GM18498 (cell line): ENCODE measurements around the gene PTEN.
A peak's percentile ranks its signal among the peaks of the same experiment; 100 is the strongest.
"Not testable (repeated sequence)": the region's sequence is repeated elsewhere in the genome, so short reads cannot be mapped to it uniquely, and the experiment has no call there.

ENCODE experiments used
- ATAC-seq: cut with Tn5 transposase; IDR thresholded peaks from one replicate; pipeline ENCODE4 v1.9.1; 2021; ENCODE audit warnings: mild to moderate bottlenecking, moderate library complexity; ENCODE audit not compliant: unreplicated experiment

PTEN gene

DNA sequence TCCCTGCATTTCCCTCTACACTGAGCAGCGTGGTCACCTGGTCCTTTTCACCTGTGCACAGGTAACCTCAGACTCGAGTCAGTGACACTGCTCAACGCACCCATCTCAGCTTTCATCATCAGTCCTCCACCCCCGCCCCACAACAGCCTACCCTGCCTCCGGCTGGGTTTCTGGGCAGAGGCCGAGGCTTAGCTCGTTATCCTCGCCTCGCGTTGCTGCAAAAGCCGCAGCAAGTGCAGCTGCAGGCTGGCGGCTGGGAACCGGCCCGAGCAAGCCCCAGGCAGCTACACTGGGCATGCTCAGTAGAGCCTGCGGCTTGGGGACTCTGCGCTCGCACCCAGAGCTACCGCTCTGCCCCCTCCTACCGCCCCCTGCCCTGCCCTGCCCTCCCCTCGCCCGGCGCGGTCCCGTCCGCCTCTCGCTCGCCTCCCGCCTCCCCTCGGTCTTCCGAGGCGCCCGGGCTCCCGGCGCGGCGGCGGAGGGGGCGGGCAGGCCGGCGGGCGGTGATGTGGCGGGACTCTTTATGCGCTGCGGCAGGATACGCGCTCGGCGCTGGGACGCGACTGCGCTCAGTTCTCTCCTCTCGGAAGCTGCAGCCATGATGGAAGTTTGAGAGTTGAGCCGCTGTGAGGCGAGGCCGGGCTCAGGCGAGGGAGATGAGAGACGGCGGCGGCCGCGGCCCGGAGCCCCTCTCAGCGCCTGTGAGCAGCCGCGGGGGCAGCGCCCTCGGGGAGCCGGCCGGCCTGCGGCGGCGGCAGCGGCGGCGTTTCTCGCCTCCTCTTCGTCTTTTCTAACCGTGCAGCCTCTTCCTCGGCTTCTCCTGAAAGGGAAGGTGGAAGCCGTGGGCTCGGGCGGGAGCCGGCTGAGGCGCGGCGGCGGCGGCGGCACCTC is at the start of gene PTEN, which contains the start of gene KLLN:
PTEN (plus strand) TSS at position 573 of the 891 bp plus-strand sequence. CDS start 845 bp downstream, outside the sequence.
KLLN (minus strand) TSS at position 481 of the 891 bp plus-strand sequence. CDS start 1,046 bp downstream, outside the sequence.
- peak; percentile 43 for ATAC-seq

DNA sequence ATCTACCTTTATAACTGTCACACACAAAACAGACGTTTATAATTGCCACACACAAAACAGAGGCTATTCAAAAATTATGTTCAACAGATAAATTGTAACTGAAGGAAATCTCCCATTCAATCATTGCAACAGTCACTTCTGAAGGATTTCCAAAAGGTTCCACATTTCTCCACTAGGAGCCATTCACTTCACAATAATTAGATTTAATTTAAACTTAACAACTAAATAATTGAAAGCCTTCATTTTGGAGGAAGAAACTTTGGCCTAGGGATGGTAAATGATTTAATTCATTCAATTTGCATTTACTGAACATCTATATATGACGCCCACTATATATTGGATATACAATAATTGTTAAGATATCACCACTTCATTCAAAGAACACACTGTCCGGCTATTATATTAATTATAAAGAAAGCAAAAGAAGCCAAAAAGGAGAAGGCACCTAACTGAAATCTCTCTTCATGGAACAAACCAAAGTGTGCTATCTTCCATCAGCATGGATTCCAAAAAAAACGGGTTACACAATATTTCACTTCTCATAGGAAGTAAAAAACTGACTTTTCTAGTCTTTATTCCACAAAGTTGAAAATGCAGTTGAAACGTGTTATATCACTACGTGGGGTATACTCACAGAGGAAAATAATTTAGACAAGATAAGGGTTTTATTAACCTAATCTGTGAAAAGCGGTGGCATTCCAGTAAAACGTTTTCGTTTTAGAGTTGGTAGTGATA is 47.1 kb upstream of the PTEN start:
- no peak for ATAC-seq

DNA sequence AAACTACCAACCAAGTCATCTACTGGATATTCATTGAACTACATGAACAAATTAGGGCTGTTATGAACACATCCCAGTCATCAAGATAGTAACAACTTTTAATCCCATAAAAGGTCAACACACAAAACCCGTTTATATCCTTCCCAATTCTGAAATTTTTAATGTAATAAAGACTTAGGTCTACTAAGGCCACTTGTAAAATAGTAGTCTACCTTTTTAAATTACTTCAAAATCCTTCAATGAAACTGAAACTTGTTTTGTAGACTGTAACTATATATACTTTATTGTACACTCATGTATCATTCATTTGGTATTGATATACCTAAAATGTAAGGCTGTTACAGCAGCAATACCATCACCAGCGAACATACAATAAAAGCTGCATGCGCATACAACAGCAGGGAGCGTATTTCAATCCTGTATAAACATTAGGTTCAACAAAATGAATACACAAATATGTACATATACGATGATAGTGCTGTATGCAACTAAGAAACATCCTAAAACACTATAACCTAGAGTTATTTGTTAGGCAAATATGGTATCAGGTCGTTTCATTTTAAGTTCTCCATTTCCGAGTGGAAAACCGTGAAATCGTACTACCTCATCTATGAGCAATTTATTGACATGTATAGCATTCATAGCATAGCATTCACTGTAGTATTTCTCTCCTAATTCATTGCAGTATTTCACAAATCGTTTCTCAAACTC is 46.4 kb upstream of the PTEN start:
- no peak for ATAC-seq

DNA sequence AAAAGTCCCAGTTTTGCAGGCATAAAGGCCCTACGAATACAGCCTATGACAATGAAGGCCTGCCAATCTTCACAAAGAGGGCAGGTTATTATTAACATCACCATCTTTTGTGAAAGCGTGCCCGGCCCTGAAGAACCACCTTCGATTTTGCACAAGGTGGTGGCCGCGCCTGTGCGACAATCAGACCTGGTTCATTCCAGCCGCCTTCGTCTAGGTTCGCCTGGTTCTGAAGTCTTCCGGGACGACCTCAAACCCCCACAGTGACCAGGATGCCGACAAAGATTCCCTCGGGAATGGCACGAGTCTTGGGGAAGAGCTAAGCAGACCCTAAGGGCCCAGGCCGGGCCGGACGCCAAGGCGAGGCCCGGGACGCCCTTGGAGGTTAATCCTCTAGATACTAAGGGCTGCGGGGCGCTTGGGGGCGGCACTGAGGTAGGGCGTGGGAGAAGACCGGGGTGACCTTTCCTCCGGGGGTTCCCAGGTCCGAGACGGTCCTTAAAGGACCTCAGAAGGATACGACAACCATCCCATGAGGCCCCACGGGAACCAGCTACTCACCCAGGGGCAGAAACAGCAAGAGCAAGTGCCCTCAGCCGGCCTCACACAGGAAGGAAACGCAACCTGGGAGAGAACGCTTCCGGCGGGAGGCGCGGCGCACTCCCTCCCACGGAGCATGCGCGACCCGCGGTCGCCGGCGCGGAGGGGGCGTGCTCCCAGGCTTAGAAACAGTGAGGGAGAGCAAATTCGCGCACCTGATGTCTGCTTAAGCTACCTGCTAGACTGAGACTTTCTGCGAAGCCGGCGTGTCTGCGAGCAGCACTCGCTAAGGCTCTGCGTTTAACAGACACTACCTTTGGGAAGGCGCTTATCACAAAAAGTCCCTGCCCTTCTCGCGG is 45.6 kb upstream of the PTEN start, which contains the start of gene ATAD1:
ATAD1 (minus strand) TSS at position 618 of the 896 bp plus-strand sequence. CDS start 3,627 bp downstream, outside the sequence.
- ATAC-seq, result peak; percentile 78

DNA sequence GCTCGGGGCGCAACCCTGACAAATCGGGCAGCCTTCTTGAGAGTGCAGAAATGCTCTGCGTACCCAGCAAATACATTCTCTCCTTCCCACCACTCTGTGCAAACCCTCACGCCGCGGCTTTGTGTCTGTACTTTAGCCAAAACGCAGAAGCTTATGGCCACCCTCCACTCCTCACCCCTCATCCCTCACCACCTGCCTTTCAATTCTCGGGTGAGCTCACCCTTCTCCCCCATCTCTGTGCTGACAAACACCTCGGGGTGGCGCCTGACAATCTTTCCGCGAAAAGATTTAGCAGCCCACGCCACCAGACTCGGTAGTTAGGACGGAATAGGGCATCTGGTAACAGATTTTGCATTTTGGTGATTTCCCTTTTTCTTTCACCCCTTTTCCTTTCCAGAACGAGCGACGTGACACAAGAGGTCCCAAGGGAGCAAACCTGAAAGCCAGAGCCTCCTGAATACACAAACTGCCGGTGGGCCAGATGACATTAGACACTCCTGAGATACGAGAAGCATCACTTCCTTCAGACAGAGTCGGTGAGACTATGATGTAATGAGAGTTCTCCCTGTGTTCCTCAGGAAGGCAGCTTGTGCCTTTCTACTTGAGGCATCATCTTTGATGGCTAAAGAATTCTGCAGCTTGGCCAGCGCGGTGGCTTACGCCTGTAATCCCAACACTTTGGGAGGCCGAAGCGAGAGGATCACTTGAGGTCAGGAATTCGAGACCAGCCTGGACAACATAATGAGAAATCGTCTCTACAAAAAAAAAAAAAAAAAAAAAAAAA is 44.7 kb upstream of the PTEN start:
- ATAC-seq, result peak; percentile 61

DNA sequence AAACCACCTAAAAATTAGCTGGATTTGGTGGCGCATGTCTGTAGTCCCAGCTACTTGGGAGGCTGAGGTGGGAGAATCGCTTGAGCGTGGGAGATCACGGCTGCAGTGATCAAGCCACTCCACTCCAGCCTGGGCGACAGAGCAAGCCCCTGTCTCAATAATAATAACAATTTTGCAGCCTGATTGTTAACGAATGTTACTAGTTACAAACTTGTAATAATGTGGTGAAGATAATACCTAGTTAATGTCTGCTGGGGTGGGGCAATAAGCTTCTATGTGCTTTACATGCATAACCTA is 44.2 kb upstream of the PTEN start:
- no peak for ATAC-seq

DNA sequence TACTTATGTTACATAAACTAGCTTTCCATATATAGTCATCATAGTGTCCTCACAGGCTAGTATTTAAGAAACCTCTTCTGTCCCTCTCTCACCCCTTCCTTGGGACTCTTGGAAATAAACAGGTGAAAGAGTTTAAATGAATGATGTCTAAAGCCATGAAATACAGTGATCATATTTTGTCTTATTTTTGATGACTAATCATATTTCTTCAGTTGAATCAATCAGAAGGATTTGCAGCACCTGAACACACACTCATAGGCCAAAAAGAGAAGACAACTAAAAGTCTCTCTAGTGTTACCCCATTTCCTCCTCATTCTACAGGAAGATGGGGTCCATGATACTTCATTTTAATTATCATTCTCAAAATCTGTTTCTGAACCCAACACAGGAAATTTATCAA is 36.8 kb upstream of the PTEN start:
- ATAC-seq, result no peak

DNA sequence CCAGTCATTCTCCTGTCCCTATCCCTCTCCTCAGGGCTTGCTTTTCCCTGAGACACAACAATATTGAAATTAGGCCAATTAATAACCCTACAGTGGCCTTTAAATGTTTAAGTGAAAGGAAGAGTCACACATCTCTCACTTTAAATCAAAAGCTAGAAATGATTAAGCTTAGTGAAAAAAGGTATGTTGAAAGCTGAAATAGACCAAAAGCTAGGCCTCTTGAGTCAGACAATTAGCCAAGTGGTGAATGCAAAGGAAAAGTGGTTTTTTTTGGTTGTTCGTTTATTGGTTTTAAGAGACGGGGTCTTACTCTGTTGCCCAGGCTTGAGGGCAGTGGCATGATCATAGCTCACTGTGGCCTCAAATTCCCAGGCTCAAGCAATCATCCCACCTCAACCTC is 35.7 kb upstream of the PTEN start:
- ATAC-seq, result no peak

DNA sequence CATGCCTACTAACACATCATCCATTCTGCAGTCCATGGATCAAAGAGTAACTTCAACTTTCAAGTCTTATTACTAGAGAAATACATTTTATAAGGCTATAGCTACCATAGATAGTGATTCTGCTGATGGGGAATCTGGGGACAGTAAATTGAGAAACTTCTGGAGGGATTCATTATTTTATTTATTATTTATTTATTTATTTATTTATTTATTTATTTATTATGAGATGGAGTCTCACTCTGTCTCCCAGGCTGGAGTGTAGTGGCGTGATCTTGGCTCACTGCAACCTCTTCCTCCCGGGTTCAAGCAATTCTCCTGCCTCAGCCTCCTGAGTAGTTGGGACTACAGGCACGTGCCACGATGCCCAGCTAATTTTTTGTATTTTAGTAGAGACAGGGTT is 34.4 kb upstream of the PTEN start:
- ATAC-seq, result not testable (repeated sequence)

DNA sequence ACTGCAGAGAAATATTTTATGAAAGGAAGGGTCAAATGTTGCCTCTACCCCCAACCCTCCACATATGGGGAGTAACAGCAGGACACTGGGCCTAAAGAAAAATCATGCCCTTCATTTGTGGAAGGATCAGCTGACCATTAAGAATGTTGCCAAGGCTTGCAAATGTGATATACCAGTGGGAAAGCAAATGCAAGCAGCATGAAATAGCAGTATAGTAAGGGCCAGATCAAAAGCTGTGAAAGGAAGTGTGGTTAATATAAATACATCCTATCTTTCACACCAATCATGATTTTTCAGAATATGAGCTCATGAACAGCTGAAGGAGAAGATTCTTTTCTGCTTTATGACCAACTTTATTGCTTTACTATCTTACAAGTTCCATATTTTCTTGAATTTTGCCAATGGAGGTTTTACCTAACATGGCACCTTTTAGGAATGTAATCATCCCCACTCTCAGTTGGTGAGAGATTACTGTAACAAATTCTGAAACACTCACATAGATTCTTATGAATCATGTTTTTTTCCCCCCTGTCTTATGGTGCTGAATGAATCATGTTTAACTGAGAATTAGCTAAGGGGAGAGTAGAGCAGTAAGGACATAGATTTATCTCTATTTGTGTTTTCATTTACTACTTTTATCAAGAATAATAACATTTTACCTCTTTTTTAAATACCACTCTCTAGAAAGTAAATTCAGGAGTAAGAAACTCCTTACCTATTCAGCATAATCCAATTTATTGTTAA is 33.3 kb upstream of the PTEN start:
- ATAC-seq, result no peak

DNA sequence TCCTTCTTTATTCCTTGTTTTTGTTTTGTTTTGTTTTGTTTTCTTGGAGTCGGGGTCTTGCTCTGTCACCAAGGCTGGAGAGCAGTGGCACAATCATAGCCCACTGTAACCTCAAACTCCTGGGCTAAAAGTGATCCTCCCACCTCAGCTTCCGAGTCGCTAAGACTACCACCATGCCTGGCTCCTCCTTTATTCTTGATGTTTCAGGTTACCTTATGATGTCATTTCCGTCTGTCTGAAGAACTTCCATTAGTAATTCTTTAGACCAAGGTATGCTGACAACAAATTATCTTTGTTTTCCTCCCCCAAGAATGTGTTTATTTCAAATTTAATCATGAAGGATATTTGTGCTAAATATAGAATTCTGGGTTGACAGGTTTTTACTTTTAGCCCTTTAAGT is 27.3 kb upstream of the PTEN start:
- ATAC-seq, result no peak

DNA sequence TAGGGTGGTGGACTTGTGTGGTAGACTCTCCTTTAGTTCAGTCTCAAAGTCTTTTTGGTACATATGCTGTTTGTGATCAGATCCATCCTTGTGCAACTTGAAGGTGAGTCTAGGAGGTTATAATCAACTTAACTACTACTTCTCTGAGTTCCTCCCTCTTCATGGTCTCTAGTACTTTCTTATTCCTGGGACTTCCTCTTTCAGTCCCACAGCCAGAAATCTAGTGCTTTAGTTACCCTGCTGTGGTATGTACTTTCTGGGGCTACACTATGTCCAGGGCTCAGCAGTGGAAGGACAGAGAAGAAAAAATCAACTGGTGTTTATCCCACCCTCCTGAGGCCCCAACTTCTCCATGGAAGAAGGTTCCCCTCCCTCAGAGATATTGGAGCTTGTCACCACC is 26.0 kb upstream of the PTEN start:
- ATAC-seq, result no peak

DNA sequence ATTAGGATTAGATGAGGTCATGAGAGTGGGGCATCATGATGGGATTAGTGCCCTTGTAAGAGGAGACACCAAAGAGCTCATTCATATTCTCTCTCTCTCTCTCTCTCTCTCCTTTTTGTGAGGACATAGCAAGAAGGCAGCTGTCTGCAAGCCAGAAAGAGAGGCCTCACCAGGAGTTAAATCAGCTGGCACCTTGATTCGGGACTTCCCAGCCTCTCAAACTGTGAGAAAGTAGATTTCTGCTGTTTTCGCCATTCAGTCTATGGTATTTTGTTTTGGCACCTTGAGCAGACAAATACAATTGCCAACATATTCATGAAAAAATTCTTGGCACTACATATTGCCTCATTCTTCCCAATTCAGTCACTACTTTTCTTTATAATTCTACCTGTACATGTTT is 24.8 kb upstream of the PTEN start:
- ATAC-seq, result no peak

DNA sequence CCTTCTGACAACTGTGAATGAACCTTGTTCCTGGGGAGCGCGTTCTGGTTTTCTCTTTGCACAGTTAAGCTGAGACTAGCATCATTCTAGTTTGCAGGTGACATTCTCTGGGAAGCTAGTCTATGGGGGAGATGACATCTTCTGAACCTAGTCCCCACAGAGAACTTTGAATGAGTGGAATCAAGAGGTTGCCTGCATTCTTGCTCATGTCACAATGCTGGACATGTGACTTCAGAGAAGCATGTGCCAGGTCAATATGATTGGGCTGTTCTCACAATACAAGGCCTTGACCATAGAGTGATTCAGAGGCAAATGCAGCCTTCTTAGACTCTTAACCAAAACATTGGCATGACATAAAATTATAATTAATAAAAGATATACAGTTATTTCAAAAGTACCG is 22.2 kb upstream of the PTEN start:
- no peak for ATAC-seq

DNA sequence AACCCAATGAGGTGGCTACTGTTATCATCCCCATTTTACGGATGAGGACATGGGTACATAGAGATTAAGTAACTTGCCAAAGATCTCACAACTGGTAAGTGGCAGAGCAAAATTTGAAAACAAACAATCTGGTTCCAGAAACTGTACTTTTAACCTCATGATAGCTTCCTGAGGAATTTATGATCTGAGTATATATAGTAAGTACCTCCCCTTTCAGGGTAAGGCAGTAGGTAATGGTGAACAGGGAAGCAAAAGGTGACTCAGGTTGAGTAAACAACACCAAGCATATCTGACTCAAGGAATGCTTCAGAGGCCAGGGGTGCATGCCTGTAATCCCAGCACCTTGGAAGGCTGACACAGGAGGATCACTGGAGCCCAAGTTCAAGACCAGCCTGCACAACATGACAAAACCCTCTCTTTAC is 21.2 kb upstream of the PTEN start:
- ATAC-seq, result no peak

DNA sequence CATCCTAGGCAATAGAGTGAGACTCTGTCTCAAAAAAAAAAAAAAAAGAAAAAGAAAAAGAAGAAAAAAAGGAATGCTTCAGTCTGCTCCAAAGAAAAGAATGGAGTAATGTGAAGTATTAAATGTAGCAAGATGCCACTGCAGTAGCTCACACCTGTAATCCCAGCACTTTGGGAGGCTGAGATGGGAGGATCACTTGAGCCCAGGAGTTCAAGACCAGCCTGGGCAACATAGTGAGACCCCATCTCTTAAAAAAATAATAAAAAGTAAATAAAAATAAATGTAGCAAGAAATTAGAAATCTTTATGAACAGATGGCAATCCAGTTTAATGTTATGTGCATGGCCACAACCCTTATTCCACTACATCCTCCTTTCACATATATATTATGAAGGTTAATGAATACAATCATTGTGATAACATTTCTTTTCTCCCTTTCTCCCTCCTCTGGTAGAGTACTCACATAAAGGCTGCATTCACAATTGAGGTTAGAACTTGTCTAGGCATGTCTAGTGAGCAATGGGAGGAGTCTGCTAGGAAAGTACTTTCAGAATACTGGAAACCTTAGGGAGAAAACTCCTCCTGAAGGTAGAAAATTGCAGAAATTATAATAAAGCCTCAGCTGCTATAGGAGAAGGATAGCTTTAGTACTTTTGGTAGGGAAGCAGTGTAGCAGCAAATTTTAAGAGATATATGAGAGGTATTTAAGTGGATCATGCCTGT is 20.5 kb upstream of the PTEN start:
- no peak for ATAC-seq

DNA sequence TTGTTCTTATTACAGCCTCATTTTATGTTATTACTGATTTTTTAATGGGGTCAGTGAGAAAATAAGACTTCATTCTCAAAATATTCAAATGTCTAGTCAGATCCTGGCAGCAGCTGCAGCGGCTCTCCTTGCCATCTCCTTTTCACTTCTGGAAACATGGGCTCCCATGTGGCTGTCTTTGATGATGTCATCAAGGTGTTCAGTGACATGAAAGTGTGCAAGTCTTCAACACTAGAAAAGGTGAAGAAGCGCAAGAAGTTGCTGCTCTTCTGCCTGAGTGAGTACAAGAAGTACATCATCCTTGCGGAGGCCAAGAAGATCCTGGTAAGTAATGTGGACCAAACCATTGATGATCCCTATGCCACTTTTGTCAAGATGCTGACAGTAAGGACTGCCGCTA is 19.7 kb upstream of the PTEN start:
- ATAC-seq, result no peak
